Naive thymus-derived CD8-positive, alpha-beta T cell (primary cell): ENCODE data around the gene ZFAND2B. TPM values are rescaled to one million over a fixed set of nuclear protein-coding genes. Genes with fewer than 3 reads are reported as not detected.

ENCODE experiments used
- polyA plus RNA-seq, 3 donors: library from polyadenylated mRNA; unstranded; fragments of 300-500 nt; fragmentation: Illumina TruSeq; gene quantifications; one replicate each; pipeline ENCODE4 v1.2.3, GENCODE V29; 2021
- total RNA-seq, 8 experiments: library from RNA in 2 of 8; stranded (reverse) in 2 of 8; gene quantifications; one replicate each; pipeline ENCODE4 v1.2.3 and lab custom pipeline; 2021 to 2026

The ZFAND2B gene
- total and polyA plus RNA-seq, 5 experiments from 2014 or later, result 69.6 to 85.1 (median 78.1) TPM

Other genes with a start within 250 kb of the ZFAND2B start
- gene CDK5R2, start 247.1 kb upstream of the ZFAND2B start, total RNA-seq, result not detected
- gene CDK5R2, start 247.1 kb upstream of the ZFAND2B start, polyA plus RNA-seq, result not detected
- not detected for gene FEV, start 221.6 kb upstream of the ZFAND2B start, total RNA-seq
- gene FEV, start 221.6 kb upstream of the ZFAND2B start, polyA plus RNA-seq, result not detected
- not detected for gene CRYBA2, start 213.4 kb upstream of the ZFAND2B start, total RNA-seq
- gene CRYBA2, start 213.4 kb upstream of the ZFAND2B start, polyA plus RNA-seq, result not detected
- not detected for gene CFAP65, start 165.3 kb upstream of the ZFAND2B start, total RNA-seq
- gene CFAP65, start 165.3 kb upstream of the ZFAND2B start, polyA plus RNA-seq, result under 1 TPM in 1 of 3 donors, not detected in 2; 0.23 TPM
- not detected for gene IHH, start 145.9 kb upstream of the ZFAND2B start, total RNA-seq
- not detected for gene IHH, start 145.9 kb upstream of the ZFAND2B start, polyA plus RNA-seq
- 10 to 100 TPM; 17.0 to 20.1 TPM for gene NHEJ1, start 46.0 kb upstream of the ZFAND2B start, total RNA-seq
- gene NHEJ1, start 46.0 kb upstream of the ZFAND2B start, polyA plus RNA-seq, result 10 to 100 TPM; 16.6 to 29.1 (median 23.0) TPM
- 1 to 10 TPM; 2.7 to 3.3 TPM for gene SLC23A3, start 36.8 kb upstream of the ZFAND2B start, total RNA-seq
- not detected for gene SLC23A3, start 36.8 kb upstream of the ZFAND2B start, polyA plus RNA-seq
- gene CNPPD1, start 29.9 kb upstream of the ZFAND2B start, total RNA-seq, result 10 to 100 TPM; 59.1 to 64.1 TPM
- 10 to 100 TPM; 45.8 to 59.8 (median 50.4) TPM for gene CNPPD1, start 29.9 kb upstream of the ZFAND2B start, polyA plus RNA-seq
- 100 to 1,000 TPM; 110 to 113 TPM for gene RETREG2, start 28.5 kb upstream of the ZFAND2B start, total RNA-seq
- 10 to 100 TPM; 52.0 to 64.3 (median 57.6) TPM for gene RETREG2, start 28.5 kb upstream of the ZFAND2B start, polyA plus RNA-seq
- 10 to 100 TPM; 12.3 to 12.9 TPM for gene ABCB6, start 12.2 kb downstream of the ZFAND2B start, total RNA-seq
- gene ABCB6, start 12.2 kb downstream of the ZFAND2B start, polyA plus RNA-seq, result 1 to 10 TPM; 1.6 to 4.9 (median 1.8) TPM
- gene ATG9A, start 22.9 kb downstream of the ZFAND2B start, total RNA-seq, result 10 to 100 TPM; 52.6 to 53.5 TPM
- gene ATG9A, start 22.9 kb downstream of the ZFAND2B start, polyA plus RNA-seq, result 10 to 100 TPM; 17.7 to 27.9 (median 20.5) TPM
- 100 to 1,000 TPM; 263 to 278 TPM for gene ANKZF1, start 23.0 kb downstream of the ZFAND2B start, total RNA-seq
- 10 to 100 TPM; 23.8 to 46.2 (median 25.9) TPM for gene ANKZF1, start 23.0 kb downstream of the ZFAND2B start, polyA plus RNA-seq
- gene GLB1L, start 38.7 kb downstream of the ZFAND2B start, total RNA-seq, result 1 to 10 TPM; 1.8 to 2.7 TPM
- gene GLB1L, start 38.7 kb downstream of the ZFAND2B start, polyA plus RNA-seq, result 1 to 10 TPM in 2 of 3 donors, under 1 TPM in 1; 0.62 to 1.8 (median 1.7) TPM
- gene STK16, start 38.7 kb downstream of the ZFAND2B start, total RNA-seq, result 10 to 100 TPM; 22.4 to 22.6 TPM
- 10 to 100 TPM; 21.6 to 25.8 (median 23.7) TPM for gene STK16, start 38.7 kb downstream of the ZFAND2B start, polyA plus RNA-seq
- gene TUBA4B, start 46.5 kb downstream of the ZFAND2B start, total RNA-seq, result not detected
- not detected for gene TUBA4B, start 46.5 kb downstream of the ZFAND2B start, polyA plus RNA-seq
- gene TUBA4A, start 47.1 kb downstream of the ZFAND2B start, total RNA-seq, result 100 to 1,000 TPM; 143 to 144 TPM
- gene TUBA4A, start 47.1 kb downstream of the ZFAND2B start, polyA plus RNA-seq, result 100 to 1,000 TPM; 107 to 275 (median 122) TPM
- gene DNAJB2, start 72.6 kb downstream of the ZFAND2B start, total RNA-seq, result 100 to 1,000 TPM; 102 to 105 TPM
- 1 to 10 TPM; 5.0 to 6.6 (median 5.9) TPM for gene DNAJB2, start 72.6 kb downstream of the ZFAND2B start, polyA plus RNA-seq
- not detected for gene PTPRN, start 102.6 kb downstream of the ZFAND2B start, total RNA-seq
- under 1 TPM in 2 of 3 donors, not detected in 1; 0.27 to 0.31 TPM for gene PTPRN, start 102.6 kb downstream of the ZFAND2B start, polyA plus RNA-seq
- not detected for gene RESP18, start 126.0 kb downstream of the ZFAND2B start, total RNA-seq
- not detected for gene RESP18, start 126.0 kb downstream of the ZFAND2B start, polyA plus RNA-seq
- gene DNPEP, start 181.1 kb downstream of the ZFAND2B start, total RNA-seq, result 10 to 100 TPM; 81.9 to 89.1 TPM
- 10 to 100 TPM; 51.2 to 62.6 (median 53.1) TPM for gene DNPEP, start 181.1 kb downstream of the ZFAND2B start, polyA plus RNA-seq
- gene DES, start 211.6 kb downstream of the ZFAND2B start, total RNA-seq, result not detected
- gene DES, start 211.6 kb downstream of the ZFAND2B start, polyA plus RNA-seq, result not detected
- gene SPEG, start 228.1 kb downstream of the ZFAND2B start, total RNA-seq, result 10 to 100 TPM; 20.3 to 22.5 TPM
- 1 to 10 TPM; 1.6 to 3.0 (median 2.7) TPM for gene SPEG, start 228.1 kb downstream of the ZFAND2B start, polyA plus RNA-seq